ENCODE results near the gene CDC42BPB.

The CDC42BPB gene

GRCh38 chr14:103093856-103094405 is 36.6 kb upstream of the CDC42BPB start:
- DNase-seq: no peak

DNA sequence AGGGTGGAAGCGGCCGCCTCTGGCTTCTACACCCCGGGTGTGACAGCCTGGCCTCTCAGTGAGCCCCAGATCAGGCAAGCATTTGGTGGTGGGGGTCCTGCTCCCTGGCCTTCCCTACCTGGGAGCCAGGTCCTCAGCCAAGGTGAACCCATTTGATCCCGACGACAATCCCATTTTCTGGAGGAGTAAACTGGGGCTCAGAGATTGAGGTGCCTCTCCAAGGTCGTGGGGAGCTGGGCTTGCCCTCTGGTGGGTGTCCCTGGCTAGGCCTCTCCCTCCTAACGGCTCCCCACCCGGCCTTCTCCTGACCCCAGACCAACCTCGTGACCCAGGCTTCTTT is 34.5 kb upstream of the CDC42BPB start:
- no peak for DNase-seq

- peak; percentile 80 for DNase-seq
These were observed 33.9 kb upstream of the CDC42BPB start for GRCh38 chr14:103091041-103091882.

DNA sequence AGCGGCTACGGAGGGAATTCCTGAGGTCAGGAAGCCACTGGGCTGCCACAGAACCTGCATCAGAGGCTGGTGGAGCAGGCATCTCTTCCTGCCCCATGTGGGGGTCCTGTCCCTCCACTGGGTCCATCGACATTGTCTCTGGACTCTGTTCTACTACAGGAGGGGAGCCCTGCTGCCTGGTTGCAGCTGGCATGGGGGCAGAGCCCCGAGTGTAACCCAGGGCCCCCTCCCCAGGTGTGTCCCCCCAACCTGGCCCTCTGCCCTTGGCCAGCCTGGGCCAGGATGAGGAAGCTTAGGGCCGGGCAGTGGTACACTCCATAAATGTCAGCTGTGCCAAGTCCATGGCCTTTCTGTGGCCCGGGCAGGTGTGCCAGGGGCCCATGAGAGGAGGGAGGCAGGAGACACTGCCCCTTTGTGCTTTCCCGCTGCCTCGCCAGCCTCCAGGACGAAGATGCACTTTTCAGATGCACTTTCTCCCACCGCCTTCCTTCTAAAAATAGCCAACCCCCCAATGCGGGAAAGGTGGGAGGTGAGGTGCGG is 33.2 kb upstream of the CDC42BPB start:
- no peak for DNase-seq

DNA sequence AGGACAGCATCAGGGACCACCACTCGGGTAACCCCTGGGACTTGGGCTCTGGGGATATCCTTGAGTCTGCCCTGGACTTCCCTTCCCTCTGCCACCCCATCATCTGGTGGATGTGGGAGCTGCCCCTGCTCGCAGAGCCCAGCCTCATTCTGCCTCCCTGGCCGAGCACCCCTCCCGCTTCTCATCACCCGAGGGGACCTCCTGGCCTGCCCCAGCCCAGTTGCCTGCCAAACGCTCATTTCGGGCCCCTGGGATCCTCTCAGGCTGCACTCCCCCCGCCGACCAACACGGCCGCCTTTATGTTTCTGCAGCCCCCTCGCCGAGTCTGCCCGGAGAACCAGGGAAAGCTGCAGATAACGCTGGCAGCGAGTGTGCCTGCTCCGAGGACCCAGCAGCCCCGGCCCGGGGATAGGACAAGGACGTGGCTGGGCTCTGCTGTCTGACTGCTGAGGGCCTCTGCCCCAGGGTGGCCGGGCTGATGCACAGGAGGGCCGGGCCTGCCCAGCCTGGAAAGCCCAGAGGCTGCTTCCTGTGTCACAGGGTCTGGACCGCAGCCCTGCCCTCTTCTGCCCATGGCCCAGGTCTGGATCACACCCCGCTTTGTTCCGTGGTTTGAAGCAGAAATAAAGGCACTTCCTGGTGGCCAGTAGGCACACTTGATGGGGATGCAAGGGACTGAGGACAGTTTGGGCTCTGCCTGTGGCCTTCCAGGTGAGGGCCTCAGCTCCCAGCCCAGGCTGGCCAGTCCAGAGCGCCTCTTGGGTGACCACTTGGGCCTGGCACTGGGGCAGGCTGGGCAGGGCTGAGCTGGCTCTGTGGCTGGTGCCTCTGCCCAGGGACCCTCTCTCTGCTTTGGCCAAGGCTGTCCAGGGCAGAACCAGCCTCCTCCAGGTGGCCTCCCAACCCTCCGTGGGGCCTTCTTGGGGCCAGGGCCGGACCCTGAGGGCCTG is 32.3 kb upstream of the CDC42BPB start:
- DNase-seq: no peak

- no peak for DNase-seq
These were observed 31.6 kb upstream of the CDC42BPB start for GRCh38 chr14:103088921-103089320.

DNA sequence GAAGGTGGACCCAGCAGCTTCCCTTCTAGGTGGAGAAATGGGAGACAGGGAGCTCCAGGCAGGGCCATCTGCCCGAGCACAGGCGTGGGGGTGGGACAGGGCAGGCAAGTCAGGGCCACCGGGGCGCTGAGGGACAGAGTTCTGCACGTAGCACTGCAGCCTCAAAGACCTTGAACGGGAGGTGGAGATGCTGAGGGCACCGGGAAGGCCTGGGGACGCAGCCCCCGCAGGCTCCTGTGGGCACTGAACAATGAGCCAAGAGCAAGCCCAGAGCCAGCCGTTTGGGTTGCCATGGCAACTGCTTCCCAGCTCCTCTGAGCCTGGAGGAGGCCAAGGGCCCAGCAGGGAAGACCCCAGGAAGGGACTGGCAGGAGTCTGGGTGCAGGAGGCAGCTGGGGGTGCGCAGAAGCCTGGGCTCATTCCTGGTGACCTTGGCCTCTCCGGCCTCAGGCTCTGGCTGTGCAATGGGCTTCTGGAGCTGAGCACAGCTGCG is 30.0 kb upstream of the CDC42BPB start:
- DNase-seq: no peak

- DNase-seq: no peak
These were observed 29.5 kb upstream of the CDC42BPB start for GRCh38 chr14:103086771-103087342.

DNA sequence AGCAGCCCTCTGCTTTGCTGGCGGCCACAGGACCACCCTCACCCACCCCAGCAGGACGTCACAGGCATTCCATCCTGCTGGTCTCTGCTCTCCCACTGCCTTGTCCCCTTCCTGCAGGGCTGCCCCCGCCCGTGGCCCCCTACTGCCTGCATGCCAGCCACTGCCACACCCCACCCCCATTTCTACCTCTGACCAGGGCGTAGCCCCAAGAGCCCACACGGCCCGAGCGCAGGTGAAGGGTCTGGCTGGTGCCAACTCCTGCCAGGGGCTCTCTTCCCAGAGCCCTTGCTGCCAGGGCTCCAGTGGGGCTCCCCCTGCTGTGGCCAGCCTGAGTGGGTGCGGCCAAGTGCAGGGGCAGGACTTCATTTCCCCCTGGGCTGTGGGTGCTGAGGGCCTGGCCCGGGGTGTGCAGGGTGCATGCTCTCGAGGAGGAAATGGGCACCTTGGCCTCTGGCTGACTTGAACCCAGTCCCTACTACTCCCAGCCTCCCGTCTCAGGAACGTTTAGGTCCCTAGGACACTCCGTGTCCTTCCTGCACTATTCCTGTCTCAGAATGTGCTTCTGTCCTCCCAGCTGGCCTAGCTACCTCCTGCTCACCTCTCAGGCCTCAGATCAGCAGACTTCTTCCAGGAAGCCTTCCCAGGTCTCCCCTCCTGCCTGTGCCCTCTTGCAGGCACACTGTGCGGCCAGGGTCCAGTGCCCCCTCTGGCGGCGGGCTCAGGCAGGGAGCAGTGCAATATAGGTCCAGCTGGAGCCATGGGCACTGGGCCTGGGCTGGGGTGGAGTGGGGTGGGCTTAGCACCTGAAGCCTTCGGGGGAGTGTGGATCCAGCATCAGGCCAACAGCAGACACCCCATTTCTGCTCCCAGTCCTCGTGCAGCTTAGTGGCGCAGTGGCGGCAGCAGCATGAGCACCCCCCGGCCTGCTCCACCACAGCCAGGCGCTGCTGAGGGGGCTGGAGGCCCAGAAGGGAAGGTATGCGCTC is 28.1 kb upstream of the CDC42BPB start:
- no peak for DNase-seq

DNA sequence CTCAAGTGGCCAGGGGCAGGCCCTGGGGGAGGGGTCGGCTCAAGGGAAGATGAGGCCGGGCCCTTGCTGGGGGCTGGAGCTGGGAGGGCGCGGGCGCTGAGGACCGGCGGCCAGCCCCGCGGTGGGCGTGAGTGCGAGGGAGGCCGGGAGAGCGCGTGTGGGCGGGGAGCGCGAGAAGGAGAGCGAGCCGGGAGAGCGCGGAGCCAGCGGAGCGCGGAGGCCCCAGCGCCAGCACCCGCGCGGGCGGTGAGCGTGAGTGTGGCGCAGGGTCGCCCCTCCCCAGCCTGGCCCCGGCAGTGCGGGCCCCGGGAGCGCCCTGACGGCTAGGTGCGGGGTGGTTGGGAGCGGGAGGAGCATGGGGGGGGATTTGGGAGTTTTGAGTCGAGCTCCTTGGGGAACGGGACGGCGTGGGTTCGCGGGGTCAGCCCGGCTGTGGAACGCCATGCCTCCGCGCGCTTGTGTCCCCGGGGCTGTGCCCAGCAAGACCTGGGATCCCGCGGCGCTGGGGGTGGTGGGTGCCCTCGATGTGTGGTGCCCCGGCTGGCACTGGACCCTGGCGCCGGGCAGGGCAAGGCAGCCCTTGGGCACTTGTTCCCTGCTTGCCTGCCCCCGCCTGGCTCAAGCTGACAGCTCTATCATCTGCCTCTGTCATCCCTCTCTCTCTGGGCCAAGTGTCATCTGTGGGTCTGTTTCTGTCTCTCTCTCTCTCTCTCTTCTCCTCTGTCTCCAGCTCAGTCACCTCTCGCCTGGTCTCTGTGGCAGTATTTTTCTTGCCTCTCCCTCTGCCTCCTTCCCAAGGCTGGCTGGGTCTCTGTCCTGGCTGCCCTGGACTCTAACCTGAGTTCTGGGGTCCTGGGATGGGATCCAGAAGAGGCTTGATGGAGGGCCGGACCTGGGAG is 26.9 kb upstream of the CDC42BPB start, which contains the start of gene LBHD2:
Gene LBHD2, plus strand, starts transcription at position 190 of the 899 bp plus-strand sequence. CDS start 1,803 bp downstream, outside the sequence.
- DNase-seq: no peak

GRCh38 chr14:103081951-103082350 is 24.6 kb upstream of the CDC42BPB start:
- no peak for DNase-seq

DNA sequence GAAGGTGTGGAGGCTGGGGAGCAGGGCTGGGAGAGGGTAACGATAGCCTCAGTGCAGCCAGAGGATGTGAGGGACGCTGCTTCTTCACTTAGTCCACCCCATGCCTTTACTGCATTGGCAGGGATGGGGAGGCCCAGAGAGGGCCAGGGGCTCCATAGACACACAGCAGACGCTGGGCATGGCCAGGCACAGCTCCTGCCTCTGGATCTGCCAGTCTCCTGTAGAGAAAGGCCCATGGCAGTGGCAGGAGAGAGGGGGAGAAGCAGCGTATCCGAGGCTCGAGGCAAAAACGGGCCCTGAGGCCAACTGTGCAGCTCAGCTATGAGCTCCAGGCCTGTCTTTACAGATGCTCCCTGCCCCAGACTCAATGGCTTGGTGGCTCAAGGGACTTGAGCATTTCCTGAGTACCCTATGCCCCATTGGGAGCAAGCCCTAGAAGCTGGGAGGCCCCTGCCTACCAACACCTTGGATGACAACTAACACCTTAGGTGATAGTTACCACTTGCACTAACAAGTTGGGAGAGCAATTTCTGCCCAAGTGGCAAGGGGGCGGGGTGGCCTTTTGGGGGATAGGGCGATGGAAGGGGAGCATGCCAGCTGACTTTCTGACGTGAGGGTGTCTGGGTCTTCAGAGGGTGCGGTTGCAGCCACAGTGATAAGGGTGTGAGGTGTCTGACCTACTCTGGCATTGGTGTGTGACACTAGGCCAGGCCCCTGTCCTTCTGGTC is 21.7 kb upstream of the CDC42BPB start:
- no peak for DNase-seq

GRCh38 chr14:103078420-103078749 is 21.0 kb upstream of the CDC42BPB start:
- DNase-seq: peak; percentile 83

DNA sequence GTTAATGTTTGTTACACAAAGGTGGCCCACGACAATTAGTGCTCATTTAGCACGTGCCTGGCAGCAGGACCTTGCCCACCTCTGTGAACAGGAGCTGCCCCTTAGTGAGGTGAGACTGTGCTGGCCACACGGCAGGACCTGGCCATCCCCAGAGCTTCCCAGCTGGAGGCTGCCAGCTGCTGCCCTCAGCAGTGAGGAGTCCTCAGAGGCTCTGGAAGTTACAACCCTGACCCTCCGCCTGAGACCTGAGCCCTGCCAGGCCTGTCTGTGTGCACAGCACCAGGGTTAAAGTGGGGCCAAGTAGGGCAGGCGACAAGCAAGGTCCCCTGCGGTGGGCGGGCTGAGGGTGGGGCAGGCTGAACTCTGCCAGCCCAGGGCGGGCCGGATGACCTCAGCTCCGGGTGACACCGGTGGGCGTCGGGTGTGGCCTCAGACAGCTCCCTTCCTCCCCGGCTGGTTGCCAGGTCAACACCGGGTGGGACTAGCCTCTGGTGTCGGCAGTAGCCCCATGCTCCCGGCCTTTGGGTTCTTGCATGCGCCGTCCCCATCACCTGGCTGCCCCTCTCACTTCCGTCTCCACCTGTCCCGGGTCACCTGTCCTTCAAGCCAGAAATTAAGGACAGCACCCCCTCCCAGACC is 17.5 kb upstream of the CDC42BPB start:
- peak; percentile 26 for DNase-seq

DNA sequence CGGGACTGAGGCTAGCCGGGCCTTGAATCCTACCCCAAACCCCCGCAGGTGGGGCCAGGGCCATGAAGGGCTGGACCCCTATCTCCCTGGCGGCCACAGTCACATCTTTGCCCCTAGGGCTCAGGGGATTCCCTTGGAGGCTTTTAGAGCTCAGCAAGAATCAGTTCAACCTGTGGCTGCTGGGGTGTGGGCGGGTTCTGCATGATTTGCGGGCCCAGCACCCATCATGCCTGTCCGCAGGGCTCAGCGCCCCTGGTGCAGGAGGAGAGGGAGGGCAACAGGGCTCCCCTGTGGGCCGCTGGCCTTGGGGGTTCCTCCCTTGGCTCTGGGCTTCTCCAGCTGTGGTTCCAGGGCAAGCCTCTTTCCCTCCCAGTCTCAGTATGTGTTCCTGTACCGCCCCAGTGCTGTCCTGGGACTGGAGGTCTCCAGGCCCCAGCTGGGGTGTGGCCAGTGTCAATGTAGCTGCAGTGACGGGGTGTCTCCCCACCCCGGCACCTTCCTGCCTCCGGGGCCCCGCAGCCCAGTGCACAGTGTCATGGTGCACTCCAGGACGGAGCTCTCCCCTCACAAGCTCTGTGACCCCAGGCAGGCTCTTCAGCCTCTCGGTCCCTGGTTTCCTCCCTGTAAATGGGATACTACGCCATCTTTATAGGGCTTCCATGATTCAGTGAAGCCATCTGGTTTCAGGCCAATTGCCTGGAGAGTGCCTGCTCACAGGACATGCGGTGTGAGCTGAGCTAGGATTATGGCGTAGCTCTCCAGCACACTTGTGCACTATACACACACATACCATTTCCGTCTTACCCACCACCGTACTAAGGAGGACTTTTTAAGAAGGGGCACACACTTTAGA is 16.8 kb upstream of the CDC42BPB start:
- no peak for DNase-seq

- no peak for DNase-seq
These were observed 16.1 kb upstream of the CDC42BPB start for GRCh38 chr14:103073367-103073875.

- no peak for DNase-seq
These were observed 15.4 kb upstream of the CDC42BPB start for GRCh38 chr14:103072595-103073366.
